ENCODE data around the gene NUSAP1. TPM values are rescaled to one million over a fixed set of nuclear protein-coding genes. Genes with fewer than 3 reads are reported as not detected.
"Not testable (repeated sequence)": the region's sequence is repeated elsewhere in the genome, so short reads cannot be mapped to it uniquely, and the experiment has no call there.

Gene NUSAP1
- total and polyA plus RNA-seq, 10 of the 15 experiments (the other 5 are each of a cell fraction or from before 2014, with no cell fraction given): 158 to 315 (median 229) TPM

- Histone ChIP-seq H3K9ac (ENCODE audit: control insufficient read depth, insufficient read depth, low read length) (no peak overlapping the region), H3K4me3 (no peak overlapping the region), H3K79me2 (ENCODE audit: control insufficient read depth, insufficient read depth, low read length) (no peaks in the 10 kb centered on the region), H3K27ac (ENCODE audit: control insufficient read depth, insufficient read depth) (no peak overlapping the region), H2AFZ (ENCODE audit: control insufficient read depth, low read depth, low read length) (no peak overlapping the region), H3K27me3 (replicated peaks in 1 of 2; ENCODE audit: control insufficient read depth in 2 of 2, insufficient read depth in 2 of 2, low read length in 1 of 2) (no peaks in the 10 kb centered on the region), H4K20me1 (ENCODE audit: control insufficient read depth, insufficient read depth) (no peaks in the 10 kb centered on the region), H3K36me3 (ENCODE audit: control insufficient read depth in 2 of 2, insufficient read depth in 2 of 2, low read length in 1 of 2) (peaks cover 11 to 19% of the 10 kb centered on the region in 2 experiments), H3K4me2 (ENCODE audit: control insufficient read depth, insufficient read depth) (no peak overlapping the region), H3K9me3 (replicated peaks; ENCODE audit: control insufficient read depth, insufficient read depth, low read length) (no peaks in the 10 kb centered on the region), H3K4me1 (ENCODE audit: control insufficient read depth, insufficient read depth, low read length) (no peaks in the 10 kb centered on the region)
- whole genome bisulfite sequencing (ENCODE audit: insufficient coverage, insufficient replicate concordance, low lambda C conversion rate, missing lambda C conversion rate): 97% methylated on average over 4 of the region's 4 CpGs
- POLR2A ChIA-PET: no interaction called here
- FAIRE-seq: no peak
- SMC1A ChIA-PET (ENCODE audit: uncharacterized antibody, unreplicated experiment): no interaction called here
- intact Hi-C loops (cut with micrococcal nuclease; ENCODE audit: unreplicated experiment) (no loop called here), in situ Hi-C loops (cut with MboI) (no loop called here)
- BruUV-seq (replicated peaks): no TSS peak
- no peak for ATAC-seq
- TF ChIP-seq CREM (IDR thresholded peaks at IDR 0.05; ENCODE audit: low read depth) (no peak), ASH2L (IDR thresholded peaks at IDR 0.05; ENCODE audit: borderline replicate concordance, low read depth) (no peak), IRF4 (IDR thresholded peaks at IDR 0.05; ENCODE audit: low read depth, low read length) (no peak), RBBP5 (conservative IDR thresholded peaks at IDR 0.05) (no peak), CBX3 (IDR thresholded peaks at IDR 0.05; ENCODE audit: borderline replicate concordance, low read depth) (no peak), ZBTB33 (IDR thresholded peaks at IDR 0.05) (no peak), SIX5 (IDR thresholded peaks at IDR 0.05; ENCODE audit: low read depth, low read length, severe bottlenecking) (no peak), EP300 (IDR thresholded peaks at IDR 0.05; ENCODE audit: borderline replicate concordance in 1 of 2, control insufficient read depth in 1 of 2, low read depth in 2 of 2, low read length in 2 of 2) (no peak)
- TF ChIP-seq, protein P1, sequence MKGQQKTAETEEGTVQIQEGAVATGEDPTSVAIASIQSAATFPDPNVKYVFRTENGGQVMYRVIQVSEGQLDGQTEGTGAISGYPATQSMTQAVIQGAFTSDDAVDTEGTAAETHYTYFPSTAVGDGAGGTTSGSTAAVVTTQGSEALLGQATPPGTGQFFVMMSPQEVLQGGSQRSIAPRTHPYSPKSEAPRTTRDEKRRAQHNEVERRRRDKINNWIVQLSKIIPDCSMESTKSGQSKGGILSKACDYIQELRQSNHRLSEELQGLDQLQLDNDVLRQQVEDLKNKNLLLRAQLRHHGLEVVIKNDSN (IDR thresholded peaks at IDR 0.05; ENCODE audit: borderline replicate concordance, extremely low read length, insufficient read depth, low read depth, low read length): no peak
- CTCF ChIA-PET: no interaction called here
- RAD21 ChIA-PET (ENCODE audit: unreplicated experiment): no interaction called here
- DNase-seq (ENCODE audit: low read depth, low spot score): no peak
These were observed 45.3 kb downstream of the NUSAP1 start for GRCh38 chr15:41377978-41378377.

- H3K9me3 ChIP-seq (replicated peaks; ENCODE audit: control insufficient read depth, insufficient read depth, low read length); H4K20me1 ChIP-seq (ENCODE audit: control insufficient read depth, insufficient read depth); FAIRE-seq; DNase-seq (ENCODE audit: low read depth, low spot score); CTCF ChIA-PET; SMC1A ChIA-PET (ENCODE audit: uncharacterized antibody, unreplicated experiment); in situ Hi-C loops (cut with MboI); ATAC-seq; RAD21 ChIA-PET (ENCODE audit: unreplicated experiment); H3K36me3 ChIP-seq (ENCODE audit: control insufficient read depth in 2 of 2, insufficient read depth in 2 of 2, low read length in 1 of 2); H3K27ac ChIP-seq (ENCODE audit: control insufficient read depth, insufficient read depth); H3K79me2 ChIP-seq (ENCODE audit: control insufficient read depth, insufficient read depth, low read length); H3K4me1 ChIP-seq (ENCODE audit: control insufficient read depth, insufficient read depth, low read length); POLR2A ChIA-PET; H3K9ac ChIP-seq (ENCODE audit: control insufficient read depth, insufficient read depth, low read length); H2AFZ ChIP-seq (ENCODE audit: control insufficient read depth, low read depth, low read length); H3K4me3 ChIP-seq; H3K27me3 ChIP-seq (replicated peaks in 1 of 2; ENCODE audit: control insufficient read depth in 2 of 2, insufficient read depth in 2 of 2, low read length in 1 of 2); H3K4me2 ChIP-seq (ENCODE audit: control insufficient read depth, insufficient read depth); BruUV-seq (replicated peaks); intact Hi-C loops (cut with micrococcal nuclease; ENCODE audit: unreplicated experiment): not testable (repeated sequence)
- WGBS (ENCODE audit: insufficient coverage, insufficient replicate concordance, low lambda C conversion rate, missing lambda C conversion rate): 96% methylated on average over 9 of the region's 9 CpGs
These were observed 51.5 kb downstream of the NUSAP1 start for GRCh38 chr15:41383974-41384749.

Data from GM12878 (cell line).